ENCODE results near the gene ARHGAP45.

ARHGAP45 gene

GRCh38 chr19:1064661-1065605 lies 2.0 kb upstream of the ARHGAP45 start:
- peaks cover 31 to 55% of the 10 kb centered on the region in 2 experiments for H3K27me3 ChIP-seq (ENCODE audit: control insufficient read depth in 1 of 2, insufficient read depth in 1 of 2, low read length in 2 of 2)
- H2BK15ac ChIP-seq (ENCODE audit: low read depth, poor library complexity, severe bottlenecking) = peak overlapping the region; percentile 61
- H4K91ac ChIP-seq (ENCODE audit: low read length) = no peak overlapping the region
- H2AK5ac ChIP-seq (ENCODE audit: low read length, severe bottlenecking) = no peak overlapping the region
- H3K4me3 ChIP-seq (ENCODE audit: insufficient read depth in 1 of 2, low read depth in 1 of 2, low read length in 2 of 2) = no peak overlapping the region
- H2BK5ac ChIP-seq (ENCODE audit: low read depth, low read length, poor library complexity, severe bottlenecking) = no peak overlapping the region
- 15% methylated on average over 59 of the region's 60 CpGs for WGBS
- no peak overlapping the region for H3K4me2 ChIP-seq (ENCODE audit: low read length, poor library complexity, severe bottlenecking)
- no peak overlapping the region for H3K14ac ChIP-seq (ENCODE audit: low read length in 2 of 2)
- peaks cover under 1% of the 10 kb centered on the region for H3K9me3 ChIP-seq (ENCODE audit: control insufficient read depth, low read length)
- no peak overlapping the region for H2BK120ac ChIP-seq (ENCODE audit: low read depth, low read length)
- H3K23ac ChIP-seq (ENCODE audit: low read length in 2 of 2) = peak overlapping the region in 1 of 2 experiments; percentile 27
- no peak overlapping the region for H3K27ac ChIP-seq (ENCODE audit: low read length, poor library complexity, severe bottlenecking)
- H3K79me1 ChIP-seq (replicated peaks; ENCODE audit: low read length, poor library complexity, severe bottlenecking) = no peaks in the 10 kb centered on the region
- no peak overlapping the region for H4K8ac ChIP-seq (ENCODE audit: low read length)
- no peak overlapping the region for H3K4ac ChIP-seq (ENCODE audit: low read depth in 1 of 2, low read length in 2 of 2)
- peak overlapping the region in 1 of 2 experiments; percentile 56 for H3K18ac ChIP-seq (ENCODE audit: low read depth in 1 of 2, low read length in 2 of 2)
- H3K9ac ChIP-seq (ENCODE audit: low read length) = no peak overlapping the region
- H2AFZ ChIP-seq (ENCODE audit: low read depth, low read length) = peak overlapping the region; percentile 32
- no peak overlapping the region for H2BK12ac ChIP-seq (ENCODE audit: low read length in 2 of 2)
- peaks cover 0 to 19% of the 10 kb centered on the region in 2 experiments for H3K36me3 ChIP-seq (ENCODE audit: control insufficient read depth in 1 of 2, insufficient read depth in 2 of 2, low read depth in 1 of 2, low read length in 2 of 2)
- peaks cover 29% of the 10 kb centered on the region for H3K4me1 ChIP-seq (ENCODE audit: control insufficient read depth, insufficient read depth, low read depth, low read length)
- peak; percentile 77 for DNase-seq

- Histone ChIP-seq H2BK5ac (ENCODE audit: low read depth, low read length, poor library complexity, severe bottlenecking) (no peak overlapping the region), H2AK5ac (ENCODE audit: low read length, severe bottlenecking) (no peak overlapping the region), H3K4me2 (ENCODE audit: low read length, poor library complexity, severe bottlenecking) (no peak overlapping the region), H3K36me3 (ENCODE audit: control insufficient read depth in 1 of 2, insufficient read depth in 2 of 2, low read depth in 1 of 2, low read length in 2 of 2) (peaks cover 0 to 19% of the 10 kb centered on the region in 2 experiments), H3K23ac (ENCODE audit: low read length in 2 of 2) (peak overlapping the region in 1 of 2 experiments; percentile 27), H3K27me3 (ENCODE audit: control insufficient read depth in 1 of 2, insufficient read depth in 1 of 2, low read length in 2 of 2) (peaks cover 36 to 60% of the 10 kb centered on the region in 2 experiments), H4K8ac (ENCODE audit: low read length) (no peak overlapping the region), H3K9ac (ENCODE audit: low read length) (no peak overlapping the region), H3K4me1 (ENCODE audit: control insufficient read depth, insufficient read depth, low read depth, low read length) (peaks cover 29% of the 10 kb centered on the region), H3K18ac (ENCODE audit: low read depth in 1 of 2, low read length in 2 of 2) (no peak overlapping the region), H4K91ac (ENCODE audit: low read length) (no peak overlapping the region), H3K14ac (ENCODE audit: low read length in 2 of 2) (no peak overlapping the region), H3K27ac (ENCODE audit: low read length, poor library complexity, severe bottlenecking) (no peak overlapping the region), H3K4me3 (ENCODE audit: insufficient read depth in 1 of 2, low read depth in 1 of 2, low read length in 2 of 2) (no peak overlapping the region), H2BK12ac (ENCODE audit: low read length in 2 of 2) (no peak overlapping the region), H3K9me3 (ENCODE audit: control insufficient read depth, low read length) (no peaks in the 10 kb centered on the region), H3K79me1 (replicated peaks; ENCODE audit: low read length, poor library complexity, severe bottlenecking) (no peaks in the 10 kb centered on the region), H2BK15ac (ENCODE audit: low read depth, poor library complexity, severe bottlenecking) (no peak overlapping the region), H2AFZ (ENCODE audit: low read depth, low read length) (no peak overlapping the region), H3K4ac (ENCODE audit: low read depth in 1 of 2, low read length in 2 of 2) (no peak overlapping the region), H2BK120ac (ENCODE audit: low read depth, low read length) (no peak overlapping the region)
- no peak for DNase-seq
- WGBS = 47% methylated on average over 16 of the region's 17 CpGs
Measured at GRCh38 chr19:1065606-1066109, 1.3 kb upstream of the ARHGAP45 start.

GRCh38 chr19:1066251-1066747 lies 668 bp upstream of the ARHGAP45 start:
- H3K9ac ChIP-seq (ENCODE audit: low read length) = no peak overlapping the region
- H3K9me3 ChIP-seq (ENCODE audit: control insufficient read depth, low read length) = no peaks in the 10 kb centered on the region
- H3K4me1 ChIP-seq (ENCODE audit: control insufficient read depth, insufficient read depth, low read depth, low read length) = peaks cover 34% of the 10 kb centered on the region
- no peak overlapping the region for H3K23ac ChIP-seq (ENCODE audit: low read length in 2 of 2)
- H3K4me3 ChIP-seq (ENCODE audit: insufficient read depth in 1 of 2, low read depth in 1 of 2, low read length in 2 of 2) = no peak overlapping the region
- H2BK5ac ChIP-seq (ENCODE audit: low read depth, low read length, poor library complexity, severe bottlenecking) = no peak overlapping the region
- 53% methylated on average over 16 of the region's 17 CpGs for WGBS
- no peak overlapping the region for H2AK5ac ChIP-seq (ENCODE audit: low read length, severe bottlenecking)
- DNase-seq = no peak
- no peak overlapping the region for H2BK120ac ChIP-seq (ENCODE audit: low read depth, low read length)
- H3K36me3 ChIP-seq (ENCODE audit: control insufficient read depth in 1 of 2, insufficient read depth in 2 of 2, low read depth in 1 of 2, low read length in 2 of 2) = peaks cover 0 to 16% of the 10 kb centered on the region in 2 experiments
- H3K27me3 ChIP-seq (ENCODE audit: control insufficient read depth in 1 of 2, insufficient read depth in 1 of 2, low read length in 2 of 2) = peaks cover 40 to 65% of the 10 kb centered on the region in 2 experiments
- H3K14ac ChIP-seq (ENCODE audit: low read length in 2 of 2) = peak overlapping the region in 1 of 2 experiments; percentile 38
- H3K4ac ChIP-seq (ENCODE audit: low read depth in 1 of 2, low read length in 2 of 2) = no peak overlapping the region
- no peak overlapping the region for H3K4me2 ChIP-seq (ENCODE audit: low read length, poor library complexity, severe bottlenecking)
- H3K79me1 ChIP-seq (replicated peaks; ENCODE audit: low read length, poor library complexity, severe bottlenecking) = no peaks in the 10 kb centered on the region
- peak overlapping the region in 1 of 2 experiments; percentile 56 for H3K18ac ChIP-seq (ENCODE audit: low read depth in 1 of 2, low read length in 2 of 2)
- H3K27ac ChIP-seq (ENCODE audit: low read length, poor library complexity, severe bottlenecking) = no peak overlapping the region
- no peak overlapping the region for H4K91ac ChIP-seq (ENCODE audit: low read length)
- no peak overlapping the region for H2BK15ac ChIP-seq (ENCODE audit: low read depth, poor library complexity, severe bottlenecking)
- H2BK12ac ChIP-seq (ENCODE audit: low read length in 2 of 2) = no peak overlapping the region
- H2AFZ ChIP-seq (ENCODE audit: low read depth, low read length) = no peak overlapping the region
- no peak overlapping the region for H4K8ac ChIP-seq (ENCODE audit: low read length)

- H2BK12ac ChIP-seq (ENCODE audit: low read length in 2 of 2) = no peak overlapping the region
- peaks cover 50 to 74% of the 10 kb centered on the region in 2 experiments for H3K27me3 ChIP-seq (ENCODE audit: control insufficient read depth in 1 of 2, insufficient read depth in 1 of 2, low read length in 2 of 2)
- H3K4ac ChIP-seq (ENCODE audit: low read depth in 1 of 2, low read length in 2 of 2) = no peak overlapping the region
- no peak overlapping the region for H4K91ac ChIP-seq (ENCODE audit: low read length)
- H2AFZ ChIP-seq (ENCODE audit: low read depth, low read length) = no peak overlapping the region
- H3K4me1 ChIP-seq (ENCODE audit: control insufficient read depth, insufficient read depth, low read depth, low read length) = peaks cover 39% of the 10 kb centered on the region
- H3K4me3 ChIP-seq (ENCODE audit: insufficient read depth in 1 of 2, low read depth in 1 of 2, low read length in 2 of 2) = peak overlapping the region in 1 of 2 experiments; percentile 28
- H3K18ac ChIP-seq (ENCODE audit: low read depth in 1 of 2, low read length in 2 of 2) = no peak overlapping the region
- H3K4me2 ChIP-seq (ENCODE audit: low read length, poor library complexity, severe bottlenecking) = peak overlapping the region; percentile 53
- no peaks in the 10 kb centered on the region for H3K9me3 ChIP-seq (ENCODE audit: control insufficient read depth, low read length)
- H3K27ac ChIP-seq (ENCODE audit: low read length, poor library complexity, severe bottlenecking) = no peak overlapping the region
- no peak overlapping the region for H3K14ac ChIP-seq (ENCODE audit: low read length in 2 of 2)
- no peak overlapping the region for H2BK5ac ChIP-seq (ENCODE audit: low read depth, low read length, poor library complexity, severe bottlenecking)
- H3K23ac ChIP-seq (ENCODE audit: low read length in 2 of 2) = no peak overlapping the region
- no peak overlapping the region for H3K9ac ChIP-seq (ENCODE audit: low read length)
- 19% methylated on average over 38 of the region's 38 CpGs for WGBS
- H2BK120ac ChIP-seq (ENCODE audit: low read depth, low read length) = no peak overlapping the region
- DNase-seq = no peak
- H3K79me1 ChIP-seq (replicated peaks; ENCODE audit: low read length, poor library complexity, severe bottlenecking) = no peaks in the 10 kb centered on the region
- peak overlapping the region; percentile 84 for H2BK15ac ChIP-seq (ENCODE audit: low read depth, poor library complexity, severe bottlenecking)
- no peak overlapping the region for H2AK5ac ChIP-seq (ENCODE audit: low read length, severe bottlenecking)
- H4K8ac ChIP-seq (ENCODE audit: low read length) = peak overlapping the region; percentile 38
- H3K36me3 ChIP-seq (ENCODE audit: control insufficient read depth in 1 of 2, insufficient read depth in 2 of 2, low read depth in 1 of 2, low read length in 2 of 2) = peaks cover 0 to 7% of the 10 kb centered on the region in 2 experiments
Measured at GRCh38 chr19:1067341-1067957, 482 bp downstream of the ARHGAP45 start.

All from mesenchymal stem cell (in vitro differentiated cells and primary cell).